ENCODE data around the gene RPP30. TPM values are rescaled to one million over a fixed set of nuclear protein-coding genes. Genes with fewer than 3 reads are reported as not detected.

RPP30 gene
- 10 to 100 TPM; 43.0 to 48.8 TPM for total RNA-seq

- ATAC-seq: peak; percentile 98
- Mint-ChIP-seq H3K27me3 (peaks cover 27% of the 10 kb centered on the region), H3K36me3 (peaks cover 13% of the 10 kb centered on the region), H3K9me3 (ENCODE audit: low read depth) (no peaks in the 10 kb centered on the region), H3K27ac (peak within 1 kb of the TSS; percentile 92), H3K4me3 (peak within 1 kb of the TSS; percentile 91), H3K4me1 (peaks cover 40% of the 10 kb centered on the region)
- peak; percentile 90 for DNase-seq
- CTCF ChIA-PET: interaction anchor here (1.0 to 5.0 kb wide), 9 partner anchors 8 to 380 kb away, joined by 3 to 19 read pairs (median 4); partner anchors contain the start of gene HTR7
Observed at GRCh38 chr10:90871766-90872647, at the start of gene RPP30. Gene RPP30, plus strand, starts transcription at chr10:90871974. Its CDS starts 13 bp downstream, at chr10:90871987.

GRCh38 chr10:90822508-90822907 lies 49.3 kb upstream of the RPP30 start:
- no peak overlapping the region for H3K27ac Mint-ChIP-seq
- H3K27me3 Mint-ChIP-seq: peaks cover 7% of the 10 kb centered on the region
- ATAC-seq (no peak), DNase-seq (no peak)
- H3K4me1 Mint-ChIP-seq: no peaks in the 10 kb centered on the region
- H3K36me3 Mint-ChIP-seq: no peaks in the 10 kb centered on the region
- H3K9me3 Mint-ChIP-seq (ENCODE audit: low read depth): peaks cover 4% of the 10 kb centered on the region
- CTCF ChIA-PET: no interaction called here
- H3K4me3 Mint-ChIP-seq: no peak overlapping the region

GRCh38 chr10:90832111-90832510 lies 39.7 kb upstream of the RPP30 start:
- ATAC-seq (no peak), DNase-seq (no peak)
- Mint-ChIP-seq H3K36me3 (no peaks in the 10 kb centered on the region), H3K9me3 (ENCODE audit: low read depth) (no peaks in the 10 kb centered on the region), H3K27ac (no peak overlapping the region), H3K4me1 (no peaks in the 10 kb centered on the region), H3K4me3 (no peak overlapping the region), H3K27me3 (peaks cover 15% of the 10 kb centered on the region)
- CTCF ChIA-PET: no interaction called here

GRCh38 chr10:90834326-90834725 lies 37.4 kb upstream of the RPP30 start:
- Mint-ChIP-seq H3K36me3 (no peaks in the 10 kb centered on the region), H3K27ac (no peak overlapping the region), H3K4me1 (no peaks in the 10 kb centered on the region), H3K4me3 (no peak overlapping the region), H3K9me3 (ENCODE audit: low read depth) (no peaks in the 10 kb centered on the region), H3K27me3 (peaks cover 17% of the 10 kb centered on the region)
- ATAC-seq (no peak), DNase-seq (no peak)
- CTCF ChIA-PET: no interaction called here

GRCh38 chr10:90837486-90837885 lies 34.3 kb upstream of the RPP30 start:
- Mint-ChIP-seq H3K36me3 (no peaks in the 10 kb centered on the region), H3K9me3 (ENCODE audit: low read depth) (no peaks in the 10 kb centered on the region), H3K4me1 (no peaks in the 10 kb centered on the region), H3K4me3 (no peak overlapping the region), H3K27ac (no peak overlapping the region), H3K27me3 (peaks cover 17% of the 10 kb centered on the region)
- ATAC-seq (no peak), DNase-seq (no peak)
- CTCF ChIA-PET: no interaction called here

GRCh38 chr10:90842725-90843124 lies 29.0 kb upstream of the RPP30 start:
- Mint-ChIP-seq H3K4me1 (peaks cover 6% of the 10 kb centered on the region), H3K36me3 (no peaks in the 10 kb centered on the region), H3K4me3 (no peak overlapping the region), H3K27me3 (peaks cover 33% of the 10 kb centered on the region), H3K27ac (no peak overlapping the region), H3K9me3 (ENCODE audit: low read depth) (no peaks in the 10 kb centered on the region)
- DNase-seq (no peak), ATAC-seq (no peak)
- CTCF ChIA-PET: no interaction called here

GRCh38 chr10:90845726-90846125 lies 26.0 kb upstream of the RPP30 start:
- no peak overlapping the region for H3K4me3 Mint-ChIP-seq
- DNase-seq (no peak), ATAC-seq (no peak)
- no peak overlapping the region for H3K27ac Mint-ChIP-seq
- H3K9me3 Mint-ChIP-seq (ENCODE audit: low read depth): peaks cover 5% of the 10 kb centered on the region
- peaks cover 9% of the 10 kb centered on the region for H3K36me3 Mint-ChIP-seq
- CTCF ChIA-PET: no interaction called here
- H3K27me3 Mint-ChIP-seq: peaks cover 25% of the 10 kb centered on the region
- H3K4me1 Mint-ChIP-seq: peaks cover 16% of the 10 kb centered on the region

GRCh38 chr10:90846746-90847145 lies 25.0 kb upstream of the RPP30 start:
- Mint-ChIP-seq H3K4me1 (peaks cover 17% of the 10 kb centered on the region), H3K36me3 (peaks cover 15% of the 10 kb centered on the region), H3K27ac (no peak overlapping the region), H3K4me3 (no peak overlapping the region), H3K27me3 (peaks cover 30% of the 10 kb centered on the region), H3K9me3 (ENCODE audit: low read depth) (peaks cover 8% of the 10 kb centered on the region)
- no peak for DNase-seq
- no peak for ATAC-seq
- CTCF ChIA-PET: interaction anchor here (2.0 kb wide), 1 partner anchor 11 kb away, joined by 7 read pairs; the partner anchor contains the start of gene HTR7

- CTCF ChIA-PET: interaction anchor here (2.0 kb wide), 1 partner anchor 11 kb away, joined by 7 read pairs; the partner anchor contains the start of gene HTR7
- no peak overlapping the region for H3K4me3 Mint-ChIP-seq
- ATAC-seq (peak; percentile 57), DNase-seq (no peak)
- H3K4me1 Mint-ChIP-seq: peaks cover 17% of the 10 kb centered on the region
- peaks cover 34% of the 10 kb centered on the region for H3K27me3 Mint-ChIP-seq
- peaks cover 16% of the 10 kb centered on the region for H3K36me3 Mint-ChIP-seq
- peaks cover 8% of the 10 kb centered on the region for H3K9me3 Mint-ChIP-seq (ENCODE audit: low read depth)
- no peak overlapping the region for H3K27ac Mint-ChIP-seq
Observed at GRCh38 chr10:90847436-90847835, 24.3 kb upstream of the RPP30 start.

GRCh38 chr10:90849956-90850749 lies 21.6 kb upstream of the RPP30 start:
- CTCF ChIA-PET: no interaction called here
- ATAC-seq (peak; percentile 39), DNase-seq (no peak)
- Mint-ChIP-seq H3K27ac (no peak overlapping the region), H3K36me3 (peaks cover 16% of the 10 kb centered on the region), H3K27me3 (peaks cover 43% of the 10 kb centered on the region), H3K4me3 (no peak overlapping the region), H3K4me1 (peaks cover 17% of the 10 kb centered on the region), H3K9me3 (ENCODE audit: low read depth) (peaks cover 8% of the 10 kb centered on the region)

GRCh38 chr10:90855126-90855525 lies 16.6 kb upstream of the RPP30 start:
- no peak overlapping the region for H3K4me3 Mint-ChIP-seq
- CTCF ChIA-PET: no interaction called here
- peaks cover 8% of the 10 kb centered on the region for H3K9me3 Mint-ChIP-seq (ENCODE audit: low read depth)
- ATAC-seq: no peak
- H3K36me3 Mint-ChIP-seq: peaks cover 14% of the 10 kb centered on the region
- no peak overlapping the region for H3K27ac Mint-ChIP-seq
- peaks cover 13% of the 10 kb centered on the region for H3K4me1 Mint-ChIP-seq
- H3K27me3 Mint-ChIP-seq: peaks cover 76% of the 10 kb centered on the region
- no peak for DNase-seq

GRCh38 chr10:90856261-90856660 lies 15.5 kb upstream of the RPP30 start:
- peaks cover 4% of the 10 kb centered on the region for H3K36me3 Mint-ChIP-seq
- H3K27ac Mint-ChIP-seq: no peak overlapping the region
- peak overlapping the region; percentile 28 for H3K4me3 Mint-ChIP-seq
- ATAC-seq: no peak
- H3K4me1 Mint-ChIP-seq: peaks cover 8% of the 10 kb centered on the region
- CTCF ChIA-PET: interaction anchor here (1.3 to 2.7 kb wide), 2 partner anchors 9 to 15 kb away, joined by 5 to 19 read pairs; partner anchors contain the start of gene RPP30
- DNase-seq: no peak
- H3K9me3 Mint-ChIP-seq (ENCODE audit: low read depth): no peaks in the 10 kb centered on the region
- H3K27me3 Mint-ChIP-seq: peaks cover 77% of the 10 kb centered on the region

GRCh38 chr10:90856964-90857634 lies 14.7 kb upstream of the RPP30 start:
- Mint-ChIP-seq H3K4me3 (peak overlapping the region; percentile 81), H3K4me1 (peaks cover 8% of the 10 kb centered on the region), H3K27ac (no peak overlapping the region), H3K36me3 (peaks cover 2% of the 10 kb centered on the region), H3K27me3 (peaks cover 79% of the 10 kb centered on the region), H3K9me3 (ENCODE audit: low read depth) (no peaks in the 10 kb centered on the region)
- ATAC-seq: peak; percentile 24
- CTCF ChIA-PET: interaction anchor here (1.0 to 2.7 kb wide), 4 partner anchors 10 to 22 kb away, joined by 3 to 19 read pairs (median 5); partner anchors contain the start of gene RPP30
- no peak for DNase-seq
